Gastrocnemius medialis (tissue), 4 donors: ENCODE results near the gene APC. TPM values are rescaled to one million over a fixed set of nuclear protein-coding genes. Genes with fewer than 3 reads are reported as not detected.

Experiments
- ATAC-seq, 2 donors: fragments of 150-250 bp; one replicate each; pipeline ENCODE4 v1.9.1; 2016
- DNase-seq, 2 donors: peaks; one replicate each; pipeline ENCODE4 v3.0.0-alpha.2; 2019
- H3K27ac ChIP-seq, 4 donors: fragments of 200-600 bp; sonication (generic); 1 replicate in 1 of 4; 2 replicates in 3 of 4; pipeline ENCODE4 v1.5.1; 2016 to 2018; ENCODE audit warnings: mild to moderate bottlenecking in 2 of 4, moderate library complexity in 1 of 4
- H3K27me3 ChIP-seq, 3 donors: fragments of 200-600 bp; sonication (generic) in 2 of 3; 1 replicate in 1 of 3; 2 replicates in 2 of 3; pipeline versions ENCODE4 v1.5.1 to v1.6.0; 2016 to 2019; ENCODE audit warnings: mild to moderate bottlenecking in 1 of 3, moderate library complexity in 1 of 3
- H3K36me3 ChIP-seq, 2 donors: fragments of 200-600 bp; sonication (generic) in 1 of 2; one replicate each; pipeline ENCODE4 v1.5.1; 2017 to 2018
- H3K4me1 ChIP-seq, 2 donors: fragments of 200-600 bp; sonication (generic) in 1 of 2; one replicate each; pipeline ENCODE4 v1.5.1; 2016 to 2017; ENCODE audit warnings: mild to moderate bottlenecking in 2 of 2
- H3K4me3 ChIP-seq, 4 donors: fragments of 200-600 bp; sonication (generic) in 3 of 4; 1 replicate in 1 of 4; 2 replicates in 3 of 4; pipeline ENCODE4 v1.5.1; 2016 to 2019; ENCODE audit warnings: mild to moderate bottlenecking in 2 of 4
- H3K9me3 ChIP-seq, 3 donors: fragments of 200-600 bp; sonication (generic) in 2 of 3; 1 replicate in 1 of 3; 2 replicates in 2 of 3; pipeline ENCODE4 v1.5.1; 2016 to 2019
- POLR2A ChIP-seq, 2 donors: fragments of 450-650 bp; IDR thresholded peaks; one replicate each; pipeline ENCODE4 v1.6.1; 2017; ENCODE audit warnings: antibody characterized with exemption in 2 of 2, mild to moderate bottlenecking in 2 of 2, moderate library complexity in 2 of 2
- in situ Hi-C, 4 donors: fragments of 200-750 bp; cut with MboI; loops; one replicate each; pipeline versions ENCODE4 v1.15.0 to v1.8.0; 2017; ENCODE audit warnings: low sequenced_read_pairs in 4 of 4
- intact Hi-C: fragments of 100-400 bp; cut with DNase I; formaldehyde crosslinking; loops from one replicate; pipeline ENCODE4 v1.15.1; 2023; ENCODE audit warnings: low total_unique reads
- total RNA-seq, 4 donors: library from RNA; depleted of rRNA; stranded (reverse); fragments of >200 nt; gene quantifications; one replicate each; pipeline versions ENCODE4 v1.1.0 to v1.2.3, GENCODE V29; 2016
- TF ChIP-seq, protein P1 (sequence below), 5 experiments: fragments of 450-650 bp in 3 of 5; fragments of 200-600 bp in 2 of 5; sonication (generic) in 2 of 5; IDR thresholded peaks in 4 of 5; conservative IDR thresholded peaks in 1 of 5; 1 replicate in 4 of 5; 2 replicates in 1 of 5; pipeline ENCODE4 v1.5.1; 2016 to 2019; ENCODE audit warnings: antibody characterized with exemption in 5 of 5, mild to moderate bottlenecking in 3 of 5, moderate library complexity in 3 of 5

APC gene
- total RNA-seq, 4 donors from 2014 or later: 50.1 to 102 (median 60.4) TPM

- Histone ChIP-seq H3K9me3 (no peaks in the 10 kb centered on the region), H3K4me1 (no peaks in the 10 kb centered on the region), H3K4me3 (no peak overlapping the region), H3K27me3 (no peaks in the 10 kb centered on the region), H3K27ac (no peak overlapping the region), H3K36me3 (peaks cover 0 to 38% of the 10 kb centered on the region in 2 donors)
- ATAC-seq (no peak), DNase-seq (no peak)
- no peak for TF ChIP-seq POLR2A (IDR thresholded peaks at IDR 0.05)
- TF ChIP-seq, protein P1, sequence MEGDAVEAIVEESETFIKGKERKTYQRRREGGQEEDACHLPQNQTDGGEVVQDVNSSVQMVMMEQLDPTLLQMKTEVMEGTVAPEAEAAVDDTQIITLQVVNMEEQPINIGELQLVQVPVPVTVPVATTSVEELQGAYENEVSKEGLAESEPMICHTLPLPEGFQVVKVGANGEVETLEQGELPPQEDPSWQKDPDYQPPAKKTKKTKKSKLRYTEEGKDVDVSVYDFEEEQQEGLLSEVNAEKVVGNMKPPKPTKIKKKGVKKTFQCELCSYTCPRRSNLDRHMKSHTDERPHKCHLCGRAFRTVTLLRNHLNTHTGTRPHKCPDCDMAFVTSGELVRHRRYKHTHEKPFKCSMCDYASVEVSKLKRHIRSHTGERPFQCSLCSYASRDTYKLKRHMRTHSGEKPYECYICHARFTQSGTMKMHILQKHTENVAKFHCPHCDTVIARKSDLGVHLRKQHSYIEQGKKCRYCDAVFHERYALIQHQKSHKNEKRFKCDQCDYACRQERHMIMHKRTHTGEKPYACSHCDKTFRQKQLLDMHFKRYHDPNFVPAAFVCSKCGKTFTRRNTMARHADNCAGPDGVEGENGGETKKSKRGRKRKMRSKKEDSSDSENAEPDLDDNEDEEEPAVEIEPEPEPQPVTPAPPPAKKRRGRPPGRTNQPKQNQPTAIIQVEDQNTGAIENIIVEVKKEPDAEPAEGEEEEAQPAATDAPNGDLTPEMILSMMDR (IDR thresholded peaks at IDR 0.05 in 4 of 5, conservative IDR thresholded peaks at IDR 0.05 in 1 of 5): no peak
- in situ Hi-C loops: loop anchor here in 1 of 4 donors (25.0 kb wide), 1 partner anchor 610 kb away; no protein-coding TSS in a partner anchor
- intact Hi-C loops: no loop called here
These were observed 34.4 kb downstream of the APC start for GRCh38 chr5:112772124-112772523.

DNA sequence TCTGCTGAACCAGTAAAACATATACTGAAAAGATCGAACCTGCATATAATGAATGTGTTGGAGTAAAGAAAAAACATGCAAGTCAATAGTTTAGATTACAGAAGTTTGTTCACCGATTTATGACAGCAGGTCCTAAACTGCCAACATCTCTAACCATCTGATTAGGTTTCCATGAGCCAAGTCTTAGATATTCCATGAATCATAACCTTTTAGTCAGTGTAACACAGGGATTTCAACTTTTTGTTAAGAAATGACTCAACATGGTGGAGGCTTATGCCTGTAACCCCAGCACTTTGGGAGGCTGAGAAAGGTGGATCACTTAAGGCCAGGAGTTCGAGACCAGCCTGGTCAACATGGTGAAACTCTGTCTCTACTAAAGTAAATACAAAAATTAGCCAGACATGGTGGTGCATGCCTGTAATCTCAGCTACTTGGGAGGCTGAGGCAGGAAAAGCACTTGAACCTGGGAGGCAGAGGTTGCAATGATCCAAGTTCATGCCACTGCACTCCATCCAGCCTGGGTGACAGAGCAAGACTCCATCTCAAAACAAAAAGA lies 38.7 kb downstream of the APC start:
- Histone ChIP-seq H3K27ac (no peak overlapping the region), H3K36me3 (peaks cover 0 to 24% of the 10 kb centered on the region in 2 donors), H3K4me1 (no peaks in the 10 kb centered on the region), H3K27me3 (no peaks in the 10 kb centered on the region), H3K4me3 (no peak overlapping the region), H3K9me3 (no peaks in the 10 kb centered on the region)
- in situ Hi-C loops (no loop called here), intact Hi-C loops (no loop called here)
- no peak for TF ChIP-seq POLR2A (IDR thresholded peaks at IDR 0.05)
- TF ChIP-seq, protein P1 (IDR thresholded peaks at IDR 0.05 in 4 of 5, conservative IDR thresholded peaks at IDR 0.05 in 1 of 5): no peak
- DNase-seq (no peak), ATAC-seq (no peak)

GRCh38 chr5:112779531-112779930 lies 41.8 kb downstream of the APC start:
- no peaks in the 10 kb centered on the region for H3K27me3 ChIP-seq
- no peak for ATAC-seq
- no peaks in the 10 kb centered on the region for H3K4me1 ChIP-seq
- no peaks in the 10 kb centered on the region for H3K9me3 ChIP-seq
- H3K36me3 ChIP-seq: peaks cover 0 to 34% of the 10 kb centered on the region in 2 donors
- H3K27ac ChIP-seq: no peak overlapping the region
- in situ Hi-C loops (no loop called here), intact Hi-C loops (no loop called here)
- TF ChIP-seq, protein P1 (IDR thresholded peaks at IDR 0.05 in 4 of 5, conservative IDR thresholded peaks at IDR 0.05 in 1 of 5): no peak
- no peak for TF ChIP-seq POLR2A (IDR thresholded peaks at IDR 0.05)
- DNase-seq: no peak
- H3K4me3 ChIP-seq: no peak overlapping the region

GRCh38 chr5:112784726-112785125 lies 47.0 kb downstream of the APC start:
- no peaks in the 10 kb centered on the region for H3K27me3 ChIP-seq
- H3K36me3 ChIP-seq: peaks cover 0 to 21% of the 10 kb centered on the region in 2 donors
- no peak overlapping the region for H3K27ac ChIP-seq
- intact Hi-C loops (no loop called here), in situ Hi-C loops (no loop called here)
- no peaks in the 10 kb centered on the region for H3K4me1 ChIP-seq
- ATAC-seq (peak in 1 of 2 donors; percentile 80), DNase-seq (peak in 1 of 2 donors; percentile 24)
- H3K4me3 ChIP-seq: no peak overlapping the region
- TF ChIP-seq, protein P1 (IDR thresholded peaks at IDR 0.05 in 4 of 5, conservative IDR thresholded peaks at IDR 0.05 in 1 of 5): no peak
- no peak for TF ChIP-seq POLR2A (IDR thresholded peaks at IDR 0.05)
- H3K9me3 ChIP-seq: no peaks in the 10 kb centered on the region

DNA sequence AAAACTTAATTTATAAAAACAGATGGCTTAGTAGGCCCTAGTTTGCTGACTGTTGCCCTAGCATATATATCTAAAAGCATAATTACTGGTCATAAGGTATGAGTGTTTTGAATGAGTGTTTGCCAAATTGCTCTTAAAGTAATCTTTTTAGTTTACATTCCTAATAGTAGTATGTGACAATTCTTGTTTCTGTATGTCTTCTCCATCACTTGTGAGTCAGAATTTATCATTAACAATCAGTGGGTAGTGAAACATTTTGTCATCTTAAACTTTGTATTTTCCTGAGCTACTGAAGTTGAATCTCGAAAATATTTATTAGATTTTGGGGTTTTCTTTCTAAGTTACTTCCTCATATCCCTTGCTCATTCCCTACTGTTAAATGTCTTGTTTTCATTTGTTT lies 49.6 kb downstream of the APC start:
- Histone ChIP-seq H3K4me3 (no peak overlapping the region), H3K27me3 (no peaks in the 10 kb centered on the region), H3K9me3 (no peaks in the 10 kb centered on the region), H3K27ac (no peak overlapping the region), H3K4me1 (no peaks in the 10 kb centered on the region), H3K36me3 (peaks cover 0 to 10% of the 10 kb centered on the region in 2 donors)
- DNase-seq (no peak), ATAC-seq (no peak)
- TF ChIP-seq, protein P1 (IDR thresholded peaks at IDR 0.05 in 4 of 5, conservative IDR thresholded peaks at IDR 0.05 in 1 of 5): no peak
- TF ChIP-seq POLR2A (IDR thresholded peaks at IDR 0.05): no peak
- intact Hi-C loops: no loop called here
- in situ Hi-C loops: no loop called here
